GM21619 (cell line): ENCODE measurements around the gene BEX1.
"Not testable (repeated sequence)": the region's sequence is repeated elsewhere in the genome, so short reads cannot be mapped to it uniquely, and the experiment has no call there.

Experiments used
- ATAC-seq: cut with Tn5 transposase; IDR thresholded peaks from one replicate; pipeline ENCODE4 v1.9.1; 2021; ENCODE audit not compliant: unreplicated experiment

The BEX1 gene

DNA sequence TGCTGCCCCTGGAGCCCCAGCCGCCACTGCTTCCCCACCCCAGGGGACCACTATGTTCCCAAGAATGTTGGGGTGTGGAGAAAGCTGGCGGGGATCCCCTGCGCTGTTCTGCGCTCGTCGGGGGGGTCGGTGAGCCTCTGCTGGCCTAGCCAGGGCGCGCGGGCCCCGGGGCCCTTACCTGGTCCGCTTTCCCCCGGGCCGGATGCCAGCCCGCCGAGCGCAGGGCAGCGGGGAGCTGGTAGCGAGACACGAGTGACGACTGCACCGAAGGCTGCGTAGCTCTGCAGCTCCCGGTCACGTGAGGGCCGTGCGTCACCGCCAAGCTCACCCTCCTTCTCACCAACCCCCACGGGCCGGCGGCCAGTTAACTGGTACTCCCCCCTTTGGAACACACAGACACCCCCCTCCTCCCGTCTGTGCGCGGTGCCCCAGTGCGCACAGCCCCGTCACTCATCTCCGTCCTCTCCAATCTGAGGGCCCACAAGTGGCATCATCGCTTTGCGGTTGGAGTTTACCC is at the start of gene BEX1:
TSS of gene BEX1 (minus strand) at position 254 of the 517 bp plus-strand sequence. CDS start 897 bp downstream, outside the sequence.
- ATAC-seq = no peak

GRCh38 chrX:103109497-103109896 is 45.5 kb upstream of the BEX1 start:
- ATAC-seq = not testable (repeated sequence)

DNA sequence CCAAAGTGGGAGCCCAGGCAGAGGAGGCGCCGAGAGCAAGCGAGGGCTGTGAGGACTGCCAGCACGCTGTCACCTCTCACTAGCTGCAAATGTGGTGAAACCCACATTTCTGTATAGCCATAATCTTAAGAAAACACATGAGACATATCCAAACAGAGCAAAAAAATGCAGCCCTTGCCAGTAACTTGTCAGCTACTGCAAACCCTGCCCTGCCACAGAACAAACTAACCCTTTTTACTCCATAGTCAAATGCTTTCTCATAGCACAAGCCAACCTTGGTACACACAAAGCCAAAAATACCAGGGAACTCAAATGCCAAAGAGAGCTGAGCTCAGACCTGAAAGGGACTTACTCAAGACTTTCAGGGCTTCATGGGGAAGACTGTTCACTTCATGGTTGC is 43.9 kb upstream of the BEX1 start:
- no peak for ATAC-seq

- not testable (repeated sequence) for ATAC-seq
These were observed 43.3 kb upstream of the BEX1 start for GRCh38 chrX:103107227-103107737.

GRCh38 chrX:103104370-103104769 is 40.4 kb upstream of the BEX1 start:
- ATAC-seq = not testable (repeated sequence)

- ATAC-seq = not testable (repeated sequence)
These were observed 39.9 kb upstream of the BEX1 start for GRCh38 chrX:103103866-103104265.

GRCh38 chrX:103101299-103102042 is 37.5 kb upstream of the BEX1 start:
- ATAC-seq = no peak

DNA sequence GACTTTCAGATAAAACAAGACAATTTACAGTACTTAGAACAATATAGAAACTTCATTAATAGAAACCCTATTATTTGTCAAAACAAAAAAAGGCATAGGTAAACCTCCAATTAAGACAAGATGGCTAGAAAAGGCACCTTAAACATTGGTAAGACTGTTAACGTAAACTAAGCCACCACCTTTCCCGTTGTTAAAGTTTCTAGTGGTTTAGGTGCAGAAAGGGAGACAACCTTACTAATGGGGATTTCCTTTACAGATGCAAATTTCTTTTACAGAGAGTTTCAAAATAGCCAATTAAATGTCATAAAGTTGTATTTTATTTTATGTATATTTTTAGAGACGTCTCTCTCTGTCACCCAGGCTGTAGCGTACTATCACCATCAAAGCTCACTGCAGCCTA is 36.5 kb upstream of the BEX1 start:
- ATAC-seq = no peak

- ATAC-seq = no peak
These were observed 35.7 kb upstream of the BEX1 start for GRCh38 chrX:103099691-103100090.

GRCh38 chrX:103098488-103098887 is 34.5 kb upstream of the BEX1 start:
- ATAC-seq = no peak

DNA sequence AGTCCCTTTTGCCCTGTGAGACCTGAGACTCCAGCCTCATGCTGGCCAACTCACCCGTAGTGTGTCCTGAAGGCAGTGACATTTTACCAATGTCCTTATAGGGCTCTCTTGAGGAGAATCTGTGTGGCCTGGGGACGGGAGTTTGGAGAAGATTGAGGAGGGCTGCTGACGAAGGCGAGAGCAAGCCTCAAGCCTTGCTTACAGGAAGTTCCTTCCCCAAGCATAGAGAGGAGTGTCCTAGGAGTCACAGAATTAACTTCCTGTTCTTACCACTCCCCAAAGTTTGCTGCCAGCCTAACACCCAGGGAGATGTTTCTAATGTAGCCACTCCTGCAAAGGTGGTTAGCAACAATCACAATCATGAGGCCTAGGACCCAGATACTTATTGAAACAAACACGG is 29.0 kb upstream of the BEX1 start, which contains the start of gene NXF3:
TSS of gene NXF3 (minus strand) at position 202 of the 400 bp plus-strand sequence. CDS start at position 82, 120 bp downstream.
- no peak for ATAC-seq

DNA sequence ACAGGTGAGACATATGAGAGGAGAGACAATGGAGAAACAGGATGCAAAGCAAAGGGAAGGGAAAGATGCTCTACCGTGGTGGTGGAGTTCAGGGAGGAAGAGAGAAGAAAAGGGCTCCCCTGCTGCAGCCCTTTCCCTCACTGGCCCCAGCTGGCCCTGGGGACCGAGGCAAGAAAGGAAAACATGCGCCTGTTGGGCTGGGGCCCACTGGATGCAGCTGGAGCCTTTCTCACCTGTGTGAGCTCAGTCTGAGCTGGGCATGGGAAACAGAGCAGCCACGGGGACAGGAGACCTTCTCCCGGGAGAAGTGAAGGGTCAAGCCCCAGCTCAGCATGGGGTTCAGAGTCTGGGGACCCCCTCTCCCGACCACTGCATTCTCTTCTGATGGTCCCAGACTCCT is 17.1 kb upstream of the BEX1 start:
- no peak for ATAC-seq

- ATAC-seq = no peak
These were observed 9.5 kb upstream of the BEX1 start for GRCh38 chrX:103073467-103073866.

GRCh38 chrX:103066606-103067005 is 2.6 kb upstream of the BEX1 start:
- no peak for ATAC-seq

GRCh38 chrX:103063191-103063845 is 653 bp downstream of the BEX1 start:
- ATAC-seq = no peak

- ATAC-seq = no peak
These were observed 2.5 kb downstream of the BEX1 start for GRCh38 chrX:103061486-103061885.

DNA sequence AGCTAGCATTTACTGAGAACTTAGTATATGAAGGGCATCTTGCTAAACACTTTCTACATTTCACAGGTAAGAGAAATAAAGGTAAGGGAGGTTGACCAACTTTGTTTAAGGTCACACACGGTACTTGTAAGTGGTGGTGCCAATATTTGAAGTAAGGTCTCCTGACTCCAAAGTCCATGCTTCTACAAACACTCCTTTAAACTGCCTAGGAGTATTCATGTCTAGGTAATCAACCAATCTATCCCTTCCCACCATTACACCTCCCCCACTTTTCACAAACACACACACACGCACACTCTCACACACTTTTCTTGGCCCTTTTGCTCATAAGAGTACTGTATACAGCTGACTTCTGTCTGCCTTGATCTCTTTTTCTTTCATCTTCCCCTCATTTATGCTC is 7.1 kb downstream of the BEX1 start:
- ATAC-seq = no peak

DNA sequence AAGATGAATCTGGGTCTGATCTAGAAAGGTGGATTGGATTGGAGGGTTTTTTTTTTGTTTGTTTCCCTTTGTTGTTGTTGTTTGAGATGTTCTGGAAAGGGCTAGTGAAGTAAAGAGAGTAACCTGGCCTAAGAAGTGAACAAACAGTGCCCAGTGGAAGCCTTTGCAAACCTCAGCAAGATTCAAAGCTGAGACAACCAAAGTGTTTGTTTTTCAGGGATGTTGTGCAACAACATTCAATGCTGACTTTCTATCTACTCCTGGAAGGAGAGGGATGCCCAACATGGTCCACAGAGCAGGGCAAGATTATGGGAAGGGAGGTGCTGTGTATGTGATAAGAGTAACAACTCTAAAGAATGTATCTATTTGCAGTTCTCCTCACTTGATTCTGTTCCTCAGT is 11.3 kb downstream of the BEX1 start:
- ATAC-seq = no peak

DNA sequence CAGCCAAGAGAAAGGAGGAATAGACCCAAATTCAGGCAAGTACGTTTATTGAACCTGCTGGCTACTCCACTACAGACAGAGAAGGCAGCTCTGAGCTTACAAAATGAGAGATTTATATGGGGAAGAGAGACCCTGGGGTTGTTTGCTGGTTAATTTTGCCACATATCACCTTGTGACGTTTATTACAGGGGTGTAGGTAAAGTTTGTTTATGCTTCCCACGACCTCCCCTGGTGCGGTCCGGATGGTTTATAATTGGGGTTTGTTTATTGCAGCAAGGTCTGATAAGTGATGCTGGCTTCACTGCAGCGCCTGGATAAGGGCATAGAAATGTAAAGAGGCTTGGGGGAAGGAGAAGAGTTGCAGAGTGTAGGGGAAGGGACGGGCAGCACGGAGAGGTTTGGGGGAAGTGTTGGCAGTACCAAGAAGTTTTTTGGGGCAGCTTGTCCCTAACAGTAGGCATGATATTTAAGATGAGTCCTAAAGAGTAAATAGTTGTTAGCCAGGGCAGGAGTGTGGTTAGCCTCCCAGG is 12.6 kb downstream of the BEX1 start:
- no peak for ATAC-seq

DNA sequence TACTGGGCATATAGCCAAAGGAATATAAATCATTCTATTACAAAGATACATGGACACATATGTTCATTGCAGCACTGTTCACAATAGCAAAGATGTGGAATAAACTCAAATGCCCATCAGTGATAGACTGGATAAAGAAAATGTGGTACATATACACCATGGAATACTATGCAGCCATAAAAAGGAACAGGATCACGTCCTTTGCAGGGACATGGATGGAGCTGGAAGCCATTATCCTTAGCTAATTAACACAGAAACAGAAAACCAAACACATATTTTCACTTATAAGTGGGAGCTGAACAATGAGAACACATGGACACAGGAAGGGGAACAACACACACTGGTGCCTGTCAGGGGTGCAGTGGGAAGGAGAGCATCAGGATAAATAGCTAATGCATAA is 30.6 kb downstream of the BEX1 start:
- not testable (repeated sequence) for ATAC-seq

DNA sequence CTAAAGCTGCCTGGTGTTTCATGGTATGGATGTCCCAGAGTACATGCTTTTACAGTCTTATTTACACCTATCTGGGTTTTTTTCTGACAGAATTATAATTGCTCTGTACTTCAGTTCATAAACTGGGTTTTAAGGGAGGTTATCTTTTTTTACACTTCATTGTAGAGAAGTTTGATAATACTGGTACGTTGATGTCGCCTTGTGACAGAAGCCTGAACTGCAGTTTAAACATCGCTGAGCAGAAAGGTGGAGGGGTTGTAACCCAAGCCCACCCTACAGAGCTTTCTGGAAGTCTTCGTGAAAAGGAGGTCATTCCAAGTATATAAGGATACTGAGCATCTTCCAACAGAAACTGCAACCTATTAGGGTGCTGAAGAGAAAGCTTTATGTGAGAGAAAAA is 46.4 kb downstream of the BEX1 start:
- ATAC-seq = no peak

DNA sequence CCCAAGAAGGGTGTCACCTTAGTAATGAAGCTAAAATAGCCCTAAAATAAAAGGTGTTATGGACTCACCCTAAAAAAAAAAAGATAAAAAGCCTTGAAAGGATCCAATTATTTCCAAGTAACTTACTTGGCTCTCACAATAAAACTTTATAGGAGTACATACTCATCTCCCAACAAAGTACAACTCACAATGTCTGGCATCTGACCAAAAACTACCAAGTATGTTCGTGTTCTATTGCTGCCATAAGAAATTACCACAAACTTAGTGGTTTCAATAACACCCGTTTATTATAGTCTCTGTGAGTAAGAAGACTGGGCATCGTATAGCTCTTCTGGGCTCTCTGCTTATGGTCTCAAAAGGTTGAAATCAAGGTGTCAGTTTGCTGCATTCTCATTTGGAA is 51.0 kb downstream of the BEX1 start:
- ATAC-seq = no peak
